ENCODE data around the gene SRSF4.

The SRSF4 gene

GRCh38 chr1:29181413-29182225, at the start of gene SRSF4:
Gene SRSF4, minus strand, starts transcription at chr1:29181900. Its CDS starts 148 bp downstream, at chr1:29181752.
- peak within 1 kb of the TSS; percentile 92 for H3K4me3 ChIP-seq (ENCODE audit: low read length)
- peak; percentile 90 for DNase-seq (ENCODE audit: low read depth)
- TF ChIP-seq, protein P1, sequence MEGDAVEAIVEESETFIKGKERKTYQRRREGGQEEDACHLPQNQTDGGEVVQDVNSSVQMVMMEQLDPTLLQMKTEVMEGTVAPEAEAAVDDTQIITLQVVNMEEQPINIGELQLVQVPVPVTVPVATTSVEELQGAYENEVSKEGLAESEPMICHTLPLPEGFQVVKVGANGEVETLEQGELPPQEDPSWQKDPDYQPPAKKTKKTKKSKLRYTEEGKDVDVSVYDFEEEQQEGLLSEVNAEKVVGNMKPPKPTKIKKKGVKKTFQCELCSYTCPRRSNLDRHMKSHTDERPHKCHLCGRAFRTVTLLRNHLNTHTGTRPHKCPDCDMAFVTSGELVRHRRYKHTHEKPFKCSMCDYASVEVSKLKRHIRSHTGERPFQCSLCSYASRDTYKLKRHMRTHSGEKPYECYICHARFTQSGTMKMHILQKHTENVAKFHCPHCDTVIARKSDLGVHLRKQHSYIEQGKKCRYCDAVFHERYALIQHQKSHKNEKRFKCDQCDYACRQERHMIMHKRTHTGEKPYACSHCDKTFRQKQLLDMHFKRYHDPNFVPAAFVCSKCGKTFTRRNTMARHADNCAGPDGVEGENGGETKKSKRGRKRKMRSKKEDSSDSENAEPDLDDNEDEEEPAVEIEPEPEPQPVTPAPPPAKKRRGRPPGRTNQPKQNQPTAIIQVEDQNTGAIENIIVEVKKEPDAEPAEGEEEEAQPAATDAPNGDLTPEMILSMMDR (conservative IDR thresholded peaks at IDR 0.05; ENCODE audit: low read depth, low read length), result peak; percentile 44

- DNase-seq (ENCODE audit: low read depth), result peak; percentile 68
- TF ChIP-seq, protein P1 (conservative IDR thresholded peaks at IDR 0.05; ENCODE audit: low read depth, low read length), result peak; percentile 19
- peak within 1 kb of the TSS; percentile 79 for H3K4me3 ChIP-seq (ENCODE audit: low read length)
Observed at GRCh38 chr1:29230553-29231378, 49.1 kb upstream of the SRSF4 start, which contains the start of gene MECR. Gene MECR, minus strand, starts transcription at chr1:29230934. Its CDS starts 28 bp downstream, at chr1:29230906.

GRCh38 chr1:29230204-29230552, 48.5 kb upstream of the SRSF4 start:
- H3K4me3 ChIP-seq (ENCODE audit: low read length), result peak overlapping the region; percentile 79
- TF ChIP-seq, protein P1 (conservative IDR thresholded peaks at IDR 0.05; ENCODE audit: low read depth, low read length), result no peak
- no peak for DNase-seq (ENCODE audit: low read depth)

DNA sequence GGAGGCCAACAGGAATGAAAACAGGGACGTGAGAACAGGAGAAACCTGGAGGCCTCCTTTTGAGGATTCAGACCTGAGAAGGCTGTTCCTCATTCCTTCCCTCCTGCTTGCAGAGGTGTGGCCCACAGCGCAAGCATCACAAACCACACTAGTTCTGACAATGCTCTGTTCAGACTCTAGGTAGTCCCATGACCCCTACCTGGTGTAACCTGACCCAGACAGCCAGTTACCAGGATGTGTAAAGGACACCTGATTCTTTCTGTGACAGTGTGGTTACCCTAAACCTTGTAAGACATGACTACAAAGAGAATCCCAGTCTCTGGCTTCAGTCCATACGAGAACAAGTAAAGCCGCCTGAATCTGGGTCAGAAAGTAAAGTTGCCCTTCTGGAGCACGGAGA, 45.8 kb upstream of the SRSF4 start:
- DNase-seq (ENCODE audit: low read depth), result no peak
- no peak overlapping the region for H3K4me3 ChIP-seq (ENCODE audit: low read length)
- TF ChIP-seq, protein P1 (conservative IDR thresholded peaks at IDR 0.05; ENCODE audit: low read depth, low read length), result no peak

DNA sequence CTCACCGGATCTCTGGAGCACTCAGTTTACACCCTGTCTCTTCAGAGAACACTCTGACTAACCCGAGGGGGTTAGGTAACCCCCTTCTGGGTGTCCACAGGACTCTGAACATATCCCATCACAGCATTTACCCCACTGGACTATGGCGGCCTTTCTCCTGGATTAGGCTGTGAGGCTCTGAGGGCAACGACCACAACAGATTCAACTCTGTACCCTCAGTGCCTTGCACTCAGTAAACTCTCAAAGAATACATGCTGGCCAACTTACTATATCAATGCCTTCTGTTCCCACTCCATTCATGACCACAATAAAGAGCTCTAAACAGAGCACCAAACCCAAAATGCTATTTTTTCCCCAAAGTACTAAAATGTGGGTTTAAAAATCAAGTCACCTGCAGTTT, 43.7 kb upstream of the SRSF4 start:
- DNase-seq (ENCODE audit: low read depth), result no peak
- TF ChIP-seq, protein P1 (conservative IDR thresholded peaks at IDR 0.05; ENCODE audit: low read depth, low read length), result no peak
- H3K4me3 ChIP-seq (ENCODE audit: low read length), result no peak overlapping the region

DNA sequence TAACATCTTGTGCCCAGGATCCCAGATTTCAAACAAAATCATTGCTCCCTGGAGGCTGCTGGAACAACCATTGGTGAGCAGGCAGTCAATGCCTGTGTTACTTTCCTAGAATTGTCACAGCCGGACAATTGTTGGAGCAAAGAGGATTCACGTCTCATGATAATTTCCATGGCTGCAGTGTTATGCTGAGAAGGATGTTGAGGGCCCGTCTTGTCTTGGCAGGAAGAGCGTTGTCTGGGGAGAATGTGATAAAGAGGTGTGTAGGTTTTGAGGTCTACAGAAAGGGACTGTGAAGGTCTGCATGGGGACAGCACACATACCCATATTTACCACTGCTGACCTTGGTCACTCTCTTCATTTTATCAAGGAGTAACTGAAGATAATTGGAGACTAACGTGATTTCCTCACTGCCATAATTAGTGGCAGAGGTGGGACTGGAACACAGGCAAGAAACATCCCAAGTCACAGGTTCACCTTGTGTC, 42.7 kb upstream of the SRSF4 start:
- TF ChIP-seq, protein P1 (conservative IDR thresholded peaks at IDR 0.05; ENCODE audit: low read depth, low read length), result no peak
- H3K4me3 ChIP-seq (ENCODE audit: low read length), result no peak overlapping the region
- DNase-seq (ENCODE audit: low read depth), result no peak
